ENCODE measurements around the gene AP3S2.

Gene AP3S2

DNA sequence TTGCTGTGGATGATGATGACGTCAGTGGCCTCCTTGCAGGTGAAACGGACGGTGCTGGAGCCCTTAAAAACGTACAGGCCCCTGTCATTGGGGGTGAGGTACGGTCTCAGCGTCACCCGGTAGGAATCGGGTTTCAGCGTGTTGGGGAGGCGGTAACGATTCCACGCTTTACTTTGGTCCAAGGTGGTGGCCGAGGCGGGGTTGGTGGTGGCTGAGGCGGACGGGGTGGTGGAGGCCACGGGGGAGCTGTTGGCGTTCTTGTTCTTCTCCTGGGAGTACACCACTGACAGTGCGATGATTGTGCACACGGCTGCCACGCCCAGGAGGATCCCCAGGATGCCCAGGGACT lies 87.6 kb downstream of the AP3S2 start:
- H3K79me2 ChIP-seq (ENCODE audit: insufficient read depth, low read length): no peaks in the 10 kb centered on the region
- no peak overlapping the region for H3K4me2 ChIP-seq (ENCODE audit: low read depth, low read length, poor library complexity, severe bottlenecking)
- no peaks in the 10 kb centered on the region for H3K9me3 ChIP-seq (ENCODE audit: insufficient read depth, low read depth, low read length)
- H3K4me3 ChIP-seq (ENCODE audit: low read length, poor library complexity, severe bottlenecking): no peak overlapping the region
- no peak overlapping the region for H3K9ac ChIP-seq (ENCODE audit: low read depth, low read length, poor library complexity, severe bottlenecking)
- no peaks in the 10 kb centered on the region for H3K9me2 ChIP-seq (replicated peaks; ENCODE audit: low read depth, low read length)
- H3K36me3 ChIP-seq (ENCODE audit: insufficient read depth, low read length): no peaks in the 10 kb centered on the region
- H3F3A ChIP-seq (ENCODE audit: low read depth): no peaks in the 10 kb centered on the region
- H3K27me3 ChIP-seq (ENCODE audit: insufficient read depth, low read length, poor library complexity, severe bottlenecking): no peaks in the 10 kb centered on the region
- no peak overlapping the region for H2AFZ ChIP-seq (ENCODE audit: low read length)
- no peaks in the 10 kb centered on the region for H4K20me1 ChIP-seq (ENCODE audit: insufficient read depth, low read length, poor library complexity, severe bottlenecking)
- TF ChIP-seq CTCF (conservative IDR thresholded peaks at IDR 0.05; ENCODE audit: low read length) (no peak), EZH2phosphoT487 (IDR thresholded peaks at IDR 0.05; ENCODE audit: borderline replicate concordance) (no peak)
- H3K4me1 ChIP-seq (ENCODE audit: insufficient read depth, low read length, poor library complexity, severe bottlenecking): no peaks in the 10 kb centered on the region

DNA sequence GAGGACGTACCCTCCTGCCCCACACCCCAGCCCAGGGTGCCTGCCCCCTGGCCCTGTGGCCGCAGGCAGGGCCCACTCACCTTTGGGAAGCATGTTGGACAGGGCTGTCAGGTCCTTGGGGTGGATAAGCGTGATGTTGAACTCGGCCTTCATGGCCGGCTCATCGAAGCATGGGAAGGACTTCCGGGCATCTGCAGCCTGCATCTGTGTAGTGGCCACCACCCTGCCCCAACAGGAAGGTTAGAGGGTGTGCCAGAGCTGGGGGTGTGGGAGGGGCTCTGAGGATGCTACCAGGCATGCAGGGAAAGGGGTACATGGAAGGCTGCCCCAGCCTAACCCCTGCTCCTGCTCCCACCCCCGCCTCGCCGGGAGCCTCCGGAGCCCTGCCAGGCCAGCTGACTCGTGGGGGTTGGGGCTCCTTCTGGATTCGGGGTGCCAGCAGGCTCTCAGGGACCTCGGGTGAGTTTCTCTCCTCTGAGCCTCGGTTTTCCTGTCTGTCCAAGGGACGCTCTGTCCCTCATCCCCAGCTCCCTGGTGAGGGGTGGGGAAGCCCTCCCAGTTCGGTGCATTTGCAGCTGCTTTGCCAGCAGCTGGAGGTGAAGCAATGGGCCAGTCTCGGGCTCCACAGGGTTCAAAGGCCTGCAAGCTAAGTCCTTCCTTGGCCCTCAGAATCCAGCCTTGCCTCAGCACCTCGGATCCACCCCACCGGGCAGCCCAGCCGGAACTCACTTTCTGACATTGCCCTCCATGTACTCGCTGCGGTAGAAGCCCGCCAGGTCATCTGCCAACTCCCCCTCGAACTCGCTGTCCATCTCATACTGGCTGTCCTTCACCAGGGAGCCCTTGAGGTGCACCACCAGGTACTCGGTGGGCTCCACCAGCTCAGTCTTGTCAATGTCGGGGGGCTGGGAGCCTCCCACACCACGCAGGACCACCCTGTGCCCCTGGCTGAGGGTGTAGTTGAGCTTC lies 88.3 kb downstream of the AP3S2 start:
- Histone ChIP-seq H3K4me1 (ENCODE audit: insufficient read depth, low read length, poor library complexity, severe bottlenecking) (no peaks in the 10 kb centered on the region), H3K27me3 (ENCODE audit: insufficient read depth, low read length, poor library complexity, severe bottlenecking) (no peaks in the 10 kb centered on the region), H3K9ac (ENCODE audit: low read depth, low read length, poor library complexity, severe bottlenecking) (no peak overlapping the region), H3K9me2 (replicated peaks; ENCODE audit: low read depth, low read length) (no peaks in the 10 kb centered on the region), H2AFZ (ENCODE audit: low read length) (no peak overlapping the region), H3K36me3 (ENCODE audit: insufficient read depth, low read length) (no peaks in the 10 kb centered on the region), H4K20me1 (ENCODE audit: insufficient read depth, low read length, poor library complexity, severe bottlenecking) (no peaks in the 10 kb centered on the region), H3F3A (ENCODE audit: low read depth) (no peaks in the 10 kb centered on the region), H3K4me2 (ENCODE audit: low read depth, low read length, poor library complexity, severe bottlenecking) (no peak overlapping the region), H3K79me2 (ENCODE audit: insufficient read depth, low read length) (no peaks in the 10 kb centered on the region), H3K9me3 (ENCODE audit: insufficient read depth, low read depth, low read length) (no peaks in the 10 kb centered on the region), H3K4me3 (ENCODE audit: low read length, poor library complexity, severe bottlenecking) (no peak overlapping the region)
- TF ChIP-seq EZH2phosphoT487 (IDR thresholded peaks at IDR 0.05; ENCODE audit: borderline replicate concordance): no peak
- TF ChIP-seq CTCF (conservative IDR thresholded peaks at IDR 0.05; ENCODE audit: low read length): no peak

DNA sequence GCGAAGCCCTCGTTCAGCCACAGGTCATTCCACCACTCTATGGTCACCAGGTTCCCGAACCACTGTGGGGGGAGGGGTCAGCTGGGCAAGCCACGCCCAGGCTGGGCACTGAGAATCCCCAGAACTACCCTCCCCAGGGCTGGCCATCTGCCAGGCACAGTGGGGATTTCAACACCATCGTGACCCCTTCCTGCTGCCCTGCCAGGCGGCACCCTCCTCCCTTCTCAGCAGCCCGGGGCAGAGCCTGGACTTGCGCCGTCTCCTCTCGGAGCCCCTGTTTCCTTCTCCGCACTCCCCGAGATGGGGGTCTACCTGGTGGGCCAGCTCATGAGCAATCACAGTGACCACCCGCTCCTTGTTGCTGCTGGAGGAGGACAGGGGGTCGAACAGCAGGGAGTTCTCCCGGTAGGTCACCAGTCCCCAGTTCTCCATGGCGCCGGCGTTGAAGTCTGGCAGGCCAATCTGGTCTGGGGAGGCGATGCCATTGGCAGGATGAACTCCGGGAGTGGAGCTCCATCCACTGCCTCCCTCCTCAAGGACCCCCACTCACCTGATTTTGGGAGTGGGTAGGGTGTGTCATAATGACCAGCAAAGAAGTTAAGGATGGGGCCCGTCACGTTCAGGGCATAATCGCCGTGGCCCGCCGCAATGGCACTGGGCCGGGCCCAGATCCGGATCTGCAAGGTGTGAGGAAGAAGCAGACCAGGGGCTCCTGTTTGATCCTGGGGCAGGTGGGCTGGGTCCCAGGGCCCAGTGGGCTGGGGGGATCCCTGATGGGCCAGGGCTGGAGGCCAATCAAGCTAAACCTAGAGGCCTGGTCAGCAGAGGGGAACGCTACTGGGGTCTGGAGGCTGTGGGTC lies 89.6 kb downstream of the AP3S2 start:
- no peak overlapping the region for H3K9ac ChIP-seq (ENCODE audit: low read depth, low read length, poor library complexity, severe bottlenecking)
- H3K79me2 ChIP-seq (ENCODE audit: insufficient read depth, low read length): no peaks in the 10 kb centered on the region
- no peaks in the 10 kb centered on the region for H3K36me3 ChIP-seq (ENCODE audit: insufficient read depth, low read length)
- H3K4me3 ChIP-seq (ENCODE audit: low read length, poor library complexity, severe bottlenecking): no peak overlapping the region
- no peak overlapping the region for H2AFZ ChIP-seq (ENCODE audit: low read length)
- H3F3A ChIP-seq (ENCODE audit: low read depth): no peaks in the 10 kb centered on the region
- no peaks in the 10 kb centered on the region for H4K20me1 ChIP-seq (ENCODE audit: insufficient read depth, low read length, poor library complexity, severe bottlenecking)
- no peaks in the 10 kb centered on the region for H3K9me2 ChIP-seq (replicated peaks; ENCODE audit: low read depth, low read length)
- H3K4me1 ChIP-seq (ENCODE audit: insufficient read depth, low read length, poor library complexity, severe bottlenecking): no peaks in the 10 kb centered on the region
- no peak overlapping the region for H3K4me2 ChIP-seq (ENCODE audit: low read depth, low read length, poor library complexity, severe bottlenecking)
- H3K9me3 ChIP-seq (ENCODE audit: insufficient read depth, low read depth, low read length): no peaks in the 10 kb centered on the region
- TF ChIP-seq CTCF (conservative IDR thresholded peaks at IDR 0.05; ENCODE audit: low read length) (no peak), EZH2phosphoT487 (IDR thresholded peaks at IDR 0.05; ENCODE audit: borderline replicate concordance) (no peak)
- no peaks in the 10 kb centered on the region for H3K27me3 ChIP-seq (ENCODE audit: insufficient read depth, low read length, poor library complexity, severe bottlenecking)

All from Loucy (cell line).